Panc1 (cell line): ENCODE data around the gene ARGFX.

Experiments
- CTCF ChIP-seq: fragments of 450-650 bp; IDR thresholded peaks from 2 replicates; pipeline ENCODE4 v1.5.1; 2017; ENCODE audit warnings: mild to moderate bottlenecking
- POLR2AphosphoS5 ChIP-seq: IDR thresholded peaks from 2 replicates; pipeline ENCODE4 v1.6.1; 2012; ENCODE audit warnings: mild to moderate bottlenecking, low read depth, low read length, moderate library complexity
- REST ChIP-seq, 2 experiments: IDR thresholded peaks; 2 replicates each; pipeline ENCODE4 v1.6.1; 2011 to 2012; ENCODE audit warnings: low read depth in 2 of 2, control low read depth in 1 of 2, low read length in 1 of 2, mild to moderate bottlenecking in 1 of 2, moderate library complexity in 1 of 2; ENCODE audit not compliant: insufficient read depth in 1 of 2
- SIN3A ChIP-seq: IDR thresholded peaks from 2 replicates; pipeline ENCODE4 v1.6.1; 2012; ENCODE audit warnings: low read depth, mild to moderate bottlenecking, low read length, moderate library complexity, borderline replicate concordance; ENCODE audit not compliant: insufficient read depth
- TCF7L2 ChIP-seq: IDR thresholded peaks from 2 replicates; pipeline ENCODE4 v1.6.1; 2011; ENCODE audit warnings: mild to moderate bottlenecking, low read depth, low read length, inconsistent platforms

- TF ChIP-seq TCF7L2 (no peak), CTCF (no peak), SIN3A (no peak), POLR2AphosphoS5 (no peak), REST (IDR thresholded peaks at IDR 0.05; ENCODE audit: insufficient read depth in 1 of 2, low read depth in 2 of 2, low read length in 1 of 2) (no peak)
Measured at GRCh38 chr3:121531269-121531668, 36.5 kb upstream of the ARGFX start.
